ENCODE measurements around the gene TANC1. TPM values are rescaled to one million over a fixed set of nuclear protein-coding genes. Genes with fewer than 3 reads are reported as not detected.

TANC1 gene
- polyA plus RNA-seq, 2 of the 4 experiments (the other 2 are of a cell fraction) = 9.2 to 21.2 TPM

GRCh38 chr2:158989165-158989564, 20.7 kb downstream of the TANC1 start (continued):
- TF ChIP-seq KDM5A (IDR thresholded peaks at IDR 0.05) = no peak

- no peak for FAIRE-seq
- 86% methylated on average over 6 of the region's 6 CpGs for WGBS (ENCODE audit: missing lambda C conversion rate)
- peak overlapping the region; percentile 61 for H3K4me2 ChIP-seq
- ATAC-seq = peak; percentile 93 to 99
- no peaks in the 10 kb centered on the region for H3K9me3 ChIP-seq
- DNase-seq (ENCODE audit: low read depth in 1 of 2, low spot score in 1 of 2) = peak; percentile 72 to 77
- ChIA-PET CTCF (interaction anchor here (1.1 to 1.2 kb wide), 3 partner anchors 9 to 128 kb away, joined by 3 read pairs; no protein-coding TSS in a partner anchor), POLR2A (no interaction called here)
- no peak overlapping the region for H3K4me3 ChIP-seq
- H3K27ac ChIP-seq = peak overlapping the region; percentile 51 to 86
- TF ChIP-seq ZSCAN20 (CRISPR knock-in tag; IDR thresholded peaks at IDR 0.05) (no peak), SREBF2 (IDR thresholded peaks at IDR 0.05) (no peak), BCL3 (IDR thresholded peaks at IDR 0.05) (no peak), MAFK (IDR thresholded peaks at IDR 0.05; ENCODE audit: partially characterized antibody) (no peak), TFCP2L1 (CRISPR knock-in tag; IDR thresholded peaks at IDR 0.05) (no peak), CTCF (IDR thresholded peaks at IDR 0.05) (no peak), CHD4 (IDR thresholded peaks at IDR 0.05; ENCODE audit: borderline replicate concordance) (no peak), FOSL2 (IDR thresholded peaks at IDR 0.05) (peak; percentile 57), FOSL2 (CRISPR knock-in tag; IDR thresholded peaks at IDR 0.05) (peak; percentile 66), CEBPB (IDR thresholded peaks at IDR 0.05) (peak; percentile 65 to 89; a peak in 3 of 4 replicates), HDAC2 (IDR thresholded peaks at IDR 0.05) (no peak), ESRRA (IDR thresholded peaks at IDR 0.05; ENCODE audit: borderline replicate concordance, low read length) (no peak), HOXA7 (CRISPR knock-in tag; IDR thresholded peaks at IDR 0.05) (no peak), CHD2 (IDR thresholded peaks at IDR 0.05; ENCODE audit: low read length, partially characterized antibody) (no peak), REST (IDR thresholded peaks at IDR 0.05) (no peak), PBX3 (IDR thresholded peaks at IDR 0.05) (no peak), CBX8 (IDR thresholded peaks at IDR 0.05) (no peak), JUNB (IDR thresholded peaks at IDR 0.05) (no peak), RAD21 (conservative IDR thresholded peaks at IDR 0.05 in 1 of 2, IDR thresholded peaks at IDR 0.05 in 1 of 2) (no peak), JUN (IDR thresholded peaks at IDR 0.05) (peak in 1 of 2 experiments; percentile 50; a peak in 2 of 5 replicates), BHLHE40 (IDR thresholded peaks at IDR 0.05; ENCODE audit: low read depth, low read length) (no peak)
- H3K4me1 ChIP-seq = peaks cover 58% of the 10 kb centered on the region
Observed at GRCh38 chr2:158990397-158991214, 22.2 kb downstream of the TANC1 start.

Data from A549 (cell line).